DMS 273 treated with DMSO at 0.1 percent for 48 hours (cell line): ENCODE data around the gene MEGF6.

ENCODE experiments used
- DNase-seq: peaks from one replicate; lab custom pipeline; 2025; lab: John Stamatoyannopoulos, UW

The MEGF6 gene

GRCh38 chr1:3555131-3555920, 56.0 kb downstream of the MEGF6 start:
- no peak for DNase-seq

- DNase-seq: no peak
These were observed 57.4 kb downstream of the MEGF6 start for GRCh38 chr1:3553940-3554223.

DNA sequence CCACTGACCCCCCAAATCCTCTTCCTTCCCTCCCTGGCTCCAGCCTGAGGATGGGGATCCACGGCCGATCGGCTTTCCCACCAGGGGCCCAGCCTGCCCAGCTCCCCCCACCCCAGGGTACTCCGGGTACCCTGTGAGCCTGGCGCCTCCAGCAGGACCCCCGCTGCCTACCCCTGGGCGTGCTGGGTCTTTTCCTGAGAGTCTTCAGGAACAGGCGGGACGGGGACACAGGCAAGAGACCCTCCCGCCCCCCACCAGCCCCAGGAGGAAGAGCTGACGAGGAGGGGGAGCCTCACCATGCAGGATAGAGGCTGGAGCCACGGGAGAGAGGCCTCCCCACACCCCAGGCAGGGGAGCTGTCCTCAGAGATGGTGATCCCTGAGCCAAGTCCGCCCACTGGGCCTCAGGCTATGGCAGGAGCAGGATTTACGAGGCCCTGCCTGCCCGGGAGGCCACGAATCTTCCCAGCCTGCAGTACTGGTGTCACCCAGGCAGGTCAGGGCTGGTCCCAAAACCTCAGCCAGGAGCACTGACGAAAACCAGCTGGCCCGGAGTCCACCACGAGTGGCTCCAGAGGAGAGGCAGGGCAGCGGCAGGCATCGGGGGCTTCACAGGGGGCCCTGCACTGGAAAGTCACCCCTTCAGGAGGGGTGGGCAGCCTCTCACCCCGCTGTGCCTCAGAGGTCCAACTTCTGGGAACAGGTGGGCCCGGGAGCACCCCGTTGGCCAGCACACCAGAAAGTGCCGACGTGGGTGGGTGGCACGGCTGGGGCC, 58.0 kb downstream of the MEGF6 start:
- DNase-seq: no peak

DNA sequence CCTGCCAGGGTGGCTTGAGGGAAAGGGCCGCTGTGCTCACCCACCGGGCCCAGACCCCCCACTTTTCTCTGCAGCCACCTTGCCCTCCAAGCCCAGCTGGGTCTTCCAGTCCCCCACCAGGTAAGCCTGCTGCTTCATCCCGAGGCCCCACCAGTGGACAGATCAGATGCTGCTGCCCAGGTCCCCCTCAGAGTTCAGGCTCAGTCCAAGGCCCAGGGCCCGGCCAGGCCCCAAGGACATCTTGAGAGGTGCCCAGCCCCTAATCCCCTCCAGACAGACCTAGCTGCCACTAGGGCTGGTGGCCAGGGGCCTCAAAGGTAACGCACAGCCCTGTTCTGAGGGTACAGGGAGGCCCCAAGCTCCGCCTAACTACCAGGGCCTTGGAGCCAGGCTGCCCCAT, 58.6 kb downstream of the MEGF6 start:
- no peak for DNase-seq

- DNase-seq: no peak
These were observed 59.1 kb downstream of the MEGF6 start for GRCh38 chr1:3552176-3552575.

DNA sequence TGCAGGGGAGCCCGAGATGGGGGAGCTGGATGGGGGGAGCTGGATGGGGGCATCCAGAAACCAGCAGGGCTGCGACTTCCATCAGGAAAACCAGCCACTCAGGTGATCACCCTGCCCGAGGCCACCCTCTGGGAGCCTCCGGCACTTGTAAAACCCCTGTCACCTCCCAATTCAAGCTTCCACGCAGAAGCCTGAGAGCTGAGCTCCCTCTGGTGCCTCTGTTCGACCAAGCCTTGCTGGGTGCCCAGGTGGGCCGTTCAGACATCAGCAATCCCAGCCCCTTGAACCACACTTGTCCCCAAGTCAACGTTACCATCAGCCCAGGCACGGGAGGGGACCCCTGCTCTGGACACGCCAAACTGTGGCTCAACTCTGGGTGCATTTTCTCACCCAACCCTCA, 59.6 kb downstream of the MEGF6 start:
- no peak for DNase-seq

- no peak for DNase-seq
These were observed 60.0 kb downstream of the MEGF6 start for GRCh38 chr1:3551290-3551678.

DNA sequence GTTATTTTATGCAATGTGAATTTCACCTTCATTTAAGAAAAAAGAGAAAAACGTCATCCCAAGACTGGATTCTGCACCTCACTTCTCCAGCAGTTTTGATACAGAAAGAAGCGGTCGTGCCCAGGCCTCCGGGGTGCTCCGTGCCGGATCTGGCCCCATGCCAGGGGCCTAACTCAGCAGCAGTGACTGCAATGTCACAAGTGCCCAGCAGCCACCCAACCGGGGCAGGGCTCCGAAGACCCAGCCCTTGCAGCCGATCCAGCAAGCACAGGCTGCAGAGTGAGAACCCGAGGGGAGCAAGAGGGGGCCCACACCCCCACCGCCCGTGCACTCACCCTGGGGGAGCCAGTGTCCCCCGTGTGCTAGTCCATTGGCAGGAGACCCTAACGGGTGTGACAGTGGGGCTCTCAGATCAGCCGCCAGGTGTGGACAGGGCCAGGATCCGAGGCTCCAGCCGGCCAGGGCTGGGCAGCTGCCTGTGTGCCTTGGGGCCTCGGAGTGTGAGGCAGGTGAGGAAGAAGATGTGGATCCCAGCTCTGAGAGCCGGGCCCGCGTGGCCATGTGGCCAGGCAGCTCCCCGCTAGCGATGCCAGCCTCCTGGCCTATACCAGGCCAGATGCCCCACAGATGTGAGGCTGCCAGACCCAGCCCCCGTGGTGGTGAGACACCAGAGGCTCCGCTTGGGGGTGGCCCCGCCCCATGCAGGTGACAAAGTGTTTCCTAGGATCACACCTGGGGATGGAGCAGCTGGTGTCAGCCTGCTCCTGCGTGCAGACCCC, 60.6 kb downstream of the MEGF6 start:
- DNase-seq: no peak

DNA sequence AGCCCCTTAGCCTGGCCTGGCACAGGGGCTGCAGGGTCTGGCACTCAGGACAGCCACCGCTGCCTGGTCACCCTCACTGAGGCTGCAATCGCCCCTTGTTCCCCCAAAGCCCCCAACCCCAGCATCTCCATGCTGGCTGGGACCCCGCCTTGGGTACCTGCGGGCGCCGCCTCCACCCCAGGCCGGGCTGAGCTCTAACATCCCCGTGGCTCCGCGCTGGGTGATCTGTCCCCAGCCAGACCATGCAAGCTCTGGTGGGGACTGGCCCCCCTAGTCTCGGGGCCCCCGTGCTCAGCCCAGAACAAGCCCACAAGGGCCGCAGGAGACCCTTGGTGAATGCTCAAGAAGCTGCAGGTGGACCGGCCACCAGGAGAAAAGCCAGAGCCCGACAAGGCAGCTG, 62.4 kb downstream of the MEGF6 start:
- DNase-seq: no peak

- DNase-seq: no peak
These were observed 63.0 kb downstream of the MEGF6 start for GRCh38 chr1:3548156-3548893.

GRCh38 chr1:3547055-3548005, 64.0 kb downstream of the MEGF6 start:
- DNase-seq: no peak

DNA sequence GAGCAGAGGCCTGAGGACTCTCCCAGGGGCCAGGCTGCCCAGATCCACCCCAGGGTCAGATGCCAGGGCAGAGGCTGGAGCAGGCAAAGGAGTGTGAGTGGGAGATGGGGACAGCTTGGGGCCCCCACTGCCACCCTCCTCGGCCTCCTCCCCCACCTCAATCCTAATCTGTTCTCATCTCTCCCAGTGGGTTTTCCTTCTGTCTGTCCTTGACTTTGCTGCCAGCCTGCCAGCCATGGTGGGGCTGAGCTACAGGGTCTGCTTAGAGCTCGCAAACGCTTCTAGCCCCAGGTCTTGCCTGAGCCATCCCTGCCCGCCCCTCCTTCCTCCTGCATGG, 65.3 kb downstream of the MEGF6 start:
- no peak for DNase-seq

DNA sequence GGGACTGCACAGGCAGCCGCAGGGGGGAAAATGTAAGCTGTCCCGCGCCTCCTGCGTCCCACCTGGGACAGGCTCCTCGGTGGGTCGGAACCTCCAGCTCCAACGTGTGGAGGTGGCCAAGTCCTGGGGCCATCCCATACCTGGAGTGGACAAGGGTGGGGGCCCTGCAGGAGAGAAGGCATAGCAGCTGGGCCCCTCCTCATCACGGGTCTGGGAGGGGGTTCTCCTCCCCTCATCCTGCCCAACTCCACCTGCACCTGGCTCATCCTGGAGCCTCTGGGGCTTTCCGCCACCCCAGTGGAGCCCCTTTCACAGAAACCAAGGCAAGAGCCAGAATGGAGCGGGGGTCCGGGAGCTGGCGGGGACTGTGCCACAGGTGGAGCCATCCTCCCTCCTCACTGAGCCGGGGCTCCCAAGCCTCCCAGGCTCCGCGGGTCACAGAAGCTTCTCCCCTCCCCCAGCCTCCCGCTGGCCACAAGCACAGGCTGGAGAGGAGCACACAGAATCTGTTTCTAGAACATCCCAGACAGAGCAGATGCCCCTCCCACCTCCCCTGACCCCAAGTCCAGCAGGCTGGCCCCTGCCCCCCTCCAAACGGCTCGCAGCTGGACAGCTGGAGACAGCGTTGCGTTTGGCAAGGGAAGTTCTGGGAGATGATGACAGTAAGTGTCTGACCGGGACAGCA, 65.8 kb downstream of the MEGF6 start:
- no peak for DNase-seq

GRCh38 chr1:3544040-3544977, 67.0 kb downstream of the MEGF6 start:
- no peak for DNase-seq

- no peak for DNase-seq
These were observed 68.0 kb downstream of the MEGF6 start for GRCh38 chr1:3543076-3544039.

- DNase-seq: no peak
These were observed 68.6 kb downstream of the MEGF6 start for GRCh38 chr1:3542676-3543075.

DNA sequence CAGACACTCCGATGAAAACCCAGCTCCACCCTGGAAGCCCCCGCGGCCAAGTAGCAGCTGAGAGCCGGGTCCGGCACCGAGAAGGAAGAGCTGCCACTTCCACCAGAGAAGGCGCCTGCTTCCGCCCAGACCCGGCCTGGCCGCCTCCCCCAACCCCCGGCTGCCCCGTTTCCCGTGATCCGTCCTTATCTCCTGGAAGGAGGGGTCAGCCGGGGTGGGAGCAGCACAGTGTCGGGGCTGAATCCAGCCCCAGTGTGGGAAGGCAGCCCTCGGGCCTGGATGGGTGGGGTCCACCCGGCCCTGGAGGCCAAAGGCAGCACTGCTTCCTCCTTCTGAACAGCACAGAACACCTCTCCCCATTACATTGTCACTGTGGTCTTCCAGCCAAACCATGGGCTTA, 69.4 kb downstream of the MEGF6 start:
- DNase-seq: no peak

GRCh38 chr1:3541465-3541864, 69.8 kb downstream of the MEGF6 start:
- DNase-seq: no peak
